Activated T-helper 2 cell treated with anti-CD3 and anti-CD28 coated beads, Interferon-gamma antibody, Interleukin-2, Interleukin-4, amounts not matched to agents 10 μg/mL and 5 μg/mL and 100 μg/mL, durations not matched to agents 14 hours and 24 hours and 36 hours (primary cell): Measurements from ENCODE around the gene FAM193A. TPM values are rescaled to one million over a fixed set of nuclear protein-coding genes. Genes with fewer than 3 reads are reported as not detected.

Experiments used
- DNase-seq: peaks from one replicate; pipeline ENCODE4 v3.0.0; 2021; ENCODE audit warnings: low spot score
- H3K27ac Mint-ChIP-seq: one replicate; pipeline ENCODE4 v1.8.0; 2021; ENCODE audit warnings: mixed read lengths
- H3K27me3 Mint-ChIP-seq: one replicate; pipeline ENCODE4 v1.8.0; 2021; ENCODE audit warnings: low read depth, mixed read lengths
- H3K36me3 Mint-ChIP-seq: one replicate; pipeline ENCODE4 v1.8.0; 2021; ENCODE audit warnings: low read depth, mixed read lengths
- H3K4me1 Mint-ChIP-seq: one replicate; pipeline ENCODE4 v1.8.0; 2021; ENCODE audit warnings: low read depth, mixed read lengths
- H3K4me3 Mint-ChIP-seq: one replicate; pipeline ENCODE4 v1.8.0; 2021; ENCODE audit warnings: low read depth, mild to moderate bottlenecking, moderate library complexity, mixed read lengths
- H3K9me3 Mint-ChIP-seq: one replicate; pipeline ENCODE4 v1.8.0; 2021; ENCODE audit warnings: mixed read lengths
- intact Hi-C: fragments of 100-400 bp; cut with micrococcal nuclease; formaldehyde crosslinking; loops from one replicate; pipeline ENCODE4 v1.15.1; 2023
- total RNA-seq: library from RNA; stranded (reverse); gene quantifications from 2 replicates; pipeline ENCODE4 v1.2.3, GENCODE V29; 2022

The FAM193A gene
- total RNA-seq, 1 donor from 2014 or later = 31.2 TPM

DNA sequence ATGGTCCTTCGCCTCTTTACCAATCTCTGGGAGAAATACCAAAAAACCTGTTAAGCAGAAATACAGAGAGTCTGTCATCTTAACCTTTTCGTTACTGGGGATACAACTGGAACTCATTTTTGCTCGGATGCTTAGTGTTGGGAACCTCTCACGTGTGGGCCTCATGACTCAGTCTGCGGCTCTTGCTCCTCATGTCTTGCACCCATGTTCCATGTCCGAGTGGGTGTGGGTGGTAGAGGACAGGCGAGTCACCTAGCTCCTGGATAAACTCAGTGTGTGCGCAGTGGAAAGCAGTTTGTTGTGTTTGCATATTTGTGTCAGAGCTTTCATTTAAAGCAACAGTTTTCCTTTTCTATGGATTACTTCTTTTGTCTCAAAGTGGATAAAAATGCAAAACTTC, 149.1 kb downstream of the FAM193A start:
- Mint-ChIP-seq H3K9me3 (peaks cover 5% of the 10 kb centered on the region), H3K4me3 (no peak overlapping the region), H3K27ac (no peak overlapping the region), H3K27me3 (no peaks in the 10 kb centered on the region), H3K4me1 (peaks cover 19% of the 10 kb centered on the region), H3K36me3 (peaks cover 64% of the 10 kb centered on the region)
- intact Hi-C loops = no loop called here
- no peak for DNase-seq

DNA sequence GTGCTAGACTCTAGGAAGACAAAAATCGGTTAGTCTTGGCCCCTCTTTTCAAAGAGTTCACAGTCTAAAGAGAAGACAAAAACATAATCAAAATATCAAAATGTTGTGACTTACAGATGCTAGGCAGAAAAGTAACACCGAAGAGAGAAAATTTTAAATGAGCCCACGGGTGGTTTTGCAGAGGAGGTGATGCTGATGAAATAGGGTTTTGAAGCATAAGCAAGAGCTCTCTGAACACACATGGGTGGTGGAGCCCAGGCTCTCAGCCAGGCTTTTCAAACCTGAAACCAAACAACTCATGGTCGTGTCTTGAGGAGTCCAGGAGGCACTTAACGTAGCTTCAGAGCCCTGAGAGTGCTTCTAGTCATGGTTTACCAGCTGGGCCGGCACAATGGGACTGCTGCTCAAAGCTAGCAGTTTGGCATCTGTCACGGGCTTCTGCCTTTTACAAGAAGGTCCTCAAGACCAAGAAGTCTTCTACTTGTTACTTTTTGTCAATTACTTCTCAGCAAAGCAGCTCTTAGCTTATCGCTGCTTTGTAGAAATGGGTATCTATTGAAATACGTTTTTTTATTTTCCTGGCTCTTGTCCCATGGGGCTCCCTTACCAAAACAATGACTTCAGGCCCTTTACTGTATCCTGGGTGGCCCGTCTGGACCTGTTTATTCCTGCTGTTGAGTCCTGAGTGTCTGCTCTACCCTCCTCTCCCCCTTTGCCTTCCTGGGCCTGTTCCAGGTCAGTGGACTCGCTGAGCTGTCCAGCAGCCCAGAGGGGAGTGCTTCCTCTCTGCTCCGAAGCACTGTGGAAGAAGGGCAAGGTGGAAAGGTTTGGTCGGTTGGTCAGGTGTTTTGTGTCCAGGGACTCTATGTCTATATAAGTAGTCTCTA, 150.2 kb downstream of the FAM193A start:
- no peak overlapping the region for H3K4me3 Mint-ChIP-seq
- H3K36me3 Mint-ChIP-seq = peaks cover 61% of the 10 kb centered on the region
- peak overlapping the region; percentile 13 for H3K27ac Mint-ChIP-seq
- H3K27me3 Mint-ChIP-seq = no peaks in the 10 kb centered on the region
- intact Hi-C loops = no loop called here
- DNase-seq = no peak
- no peaks in the 10 kb centered on the region for H3K9me3 Mint-ChIP-seq
- peaks cover 19% of the 10 kb centered on the region for H3K4me1 Mint-ChIP-seq

DNA sequence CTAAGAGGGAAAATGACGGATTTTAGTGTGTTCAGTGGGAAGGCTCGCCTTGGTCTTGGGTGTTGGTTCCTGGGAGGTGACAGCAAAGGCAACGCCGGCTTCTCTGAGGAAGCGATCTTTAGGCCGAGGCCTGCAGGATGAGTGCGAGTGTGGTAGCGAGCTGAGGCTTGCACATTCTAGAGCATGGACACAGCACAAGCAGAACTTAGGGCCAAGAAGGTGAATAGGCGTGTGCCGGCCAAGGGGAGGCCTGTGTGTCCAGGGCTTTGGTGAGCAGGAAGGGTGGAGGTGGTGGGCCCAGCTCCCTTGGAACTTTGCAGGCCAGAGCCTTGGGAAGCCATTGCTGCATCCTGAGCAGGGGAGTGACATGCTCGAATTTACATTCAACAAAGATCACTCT, 151.8 kb downstream of the FAM193A start:
- no peak overlapping the region for H3K27ac Mint-ChIP-seq
- H3K4me1 Mint-ChIP-seq = peaks cover 27% of the 10 kb centered on the region
- no peak overlapping the region for H3K4me3 Mint-ChIP-seq
- no peaks in the 10 kb centered on the region for H3K9me3 Mint-ChIP-seq
- no peak for DNase-seq
- H3K36me3 Mint-ChIP-seq = peaks cover 60% of the 10 kb centered on the region
- H3K27me3 Mint-ChIP-seq = no peaks in the 10 kb centered on the region
- intact Hi-C loops = no loop called here

DNA sequence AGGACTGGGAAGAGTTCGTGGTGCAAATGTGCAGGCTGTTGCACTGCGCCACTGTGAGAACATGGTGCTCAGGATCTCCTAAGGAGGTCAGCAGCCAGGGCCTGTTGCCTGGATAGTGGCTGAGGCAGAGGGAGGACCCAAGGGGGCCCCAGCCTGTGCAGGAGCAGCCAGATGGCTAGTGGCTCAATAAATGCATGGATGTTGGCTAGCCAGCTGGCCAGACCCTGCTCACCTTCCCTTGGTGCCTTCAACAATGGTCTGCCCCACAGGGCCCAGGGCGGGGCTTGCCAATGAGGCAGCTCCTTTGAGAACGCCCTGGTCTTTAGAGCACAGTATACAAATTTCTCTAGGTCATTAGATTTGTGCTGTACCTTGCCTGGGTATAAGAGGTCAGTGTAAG, 152.2 kb downstream of the FAM193A start:
- no peak overlapping the region for H3K4me3 Mint-ChIP-seq
- H3K4me1 Mint-ChIP-seq = peaks cover 27% of the 10 kb centered on the region
- no peak overlapping the region for H3K27ac Mint-ChIP-seq
- intact Hi-C loops = no loop called here
- no peaks in the 10 kb centered on the region for H3K9me3 Mint-ChIP-seq
- no peak for DNase-seq
- H3K27me3 Mint-ChIP-seq = no peaks in the 10 kb centered on the region
- H3K36me3 Mint-ChIP-seq = peaks cover 60% of the 10 kb centered on the region

DNA sequence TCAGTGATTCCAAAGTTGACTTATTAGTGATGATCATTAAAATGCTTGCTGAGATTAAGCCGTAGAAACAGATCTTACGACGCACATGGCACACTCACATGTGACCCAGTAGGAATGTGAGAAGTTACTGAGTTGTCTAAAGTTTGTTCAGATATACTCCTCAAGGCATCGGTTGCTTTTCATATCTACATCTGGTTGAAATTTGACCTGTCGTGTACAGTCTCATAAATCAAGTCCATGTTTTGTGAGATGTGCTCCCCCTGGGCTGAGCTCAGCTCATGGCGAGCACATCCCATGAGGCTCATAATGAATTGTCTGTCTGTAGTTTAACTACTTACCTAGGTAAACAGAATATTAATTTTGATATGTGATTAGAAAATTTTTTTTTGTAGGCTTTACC, 152.7 kb downstream of the FAM193A start:
- H3K4me3 Mint-ChIP-seq = no peak overlapping the region
- peaks cover 59% of the 10 kb centered on the region for H3K36me3 Mint-ChIP-seq
- H3K4me1 Mint-ChIP-seq = peaks cover 27% of the 10 kb centered on the region
- DNase-seq = no peak
- no peak overlapping the region for H3K27ac Mint-ChIP-seq
- H3K27me3 Mint-ChIP-seq = no peaks in the 10 kb centered on the region
- intact Hi-C loops = no loop called here
- H3K9me3 Mint-ChIP-seq = no peaks in the 10 kb centered on the region

DNA sequence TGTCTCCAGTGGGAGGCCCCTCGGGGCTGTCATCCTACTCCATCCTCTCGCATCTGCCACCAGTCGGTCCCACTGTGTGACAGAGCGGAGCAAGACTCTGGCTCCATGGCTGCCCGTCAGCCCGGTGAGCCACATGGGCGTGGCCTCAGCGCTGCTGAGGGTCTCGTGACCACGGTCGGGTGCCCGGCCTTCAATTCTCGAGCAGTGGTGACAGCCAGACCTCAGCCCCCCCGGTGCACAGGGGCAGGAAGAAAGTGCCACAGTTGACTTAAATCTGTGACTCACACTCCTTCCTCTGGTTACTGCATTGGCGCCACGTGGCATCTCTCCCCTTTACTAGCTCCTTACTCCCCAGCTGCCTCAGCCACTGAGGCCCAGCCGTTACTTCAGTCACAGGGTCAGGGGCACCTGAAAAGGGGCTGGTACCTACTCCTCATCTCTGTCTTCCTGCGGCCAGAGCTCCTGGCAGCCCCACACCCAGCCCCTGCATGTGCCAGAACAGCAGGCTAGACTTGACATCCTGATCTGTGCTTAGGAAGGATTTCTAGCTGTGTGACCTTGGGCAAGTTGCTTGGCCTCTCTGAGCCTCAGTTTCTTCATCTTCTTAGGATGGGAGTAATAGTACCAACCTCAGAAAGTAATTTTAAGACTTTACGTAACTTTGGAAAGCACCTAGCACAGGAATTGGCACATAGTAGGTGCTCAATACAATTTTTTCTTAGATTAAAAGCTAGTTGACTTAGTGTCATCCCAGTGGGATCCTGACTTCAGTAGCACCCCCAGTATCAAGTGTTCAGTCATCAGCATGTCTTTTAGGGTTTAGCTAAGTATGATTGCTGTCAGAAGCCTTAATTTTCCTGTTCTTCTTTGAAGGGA, 153.6 kb downstream of the FAM193A start:
- no peak for DNase-seq
- Mint-ChIP-seq H3K27ac (peak overlapping the region; percentile 73), H3K4me3 (no peak overlapping the region), H3K27me3 (no peaks in the 10 kb centered on the region), H3K36me3 (peaks cover 59% of the 10 kb centered on the region), H3K4me1 (peaks cover 27% of the 10 kb centered on the region), H3K9me3 (no peaks in the 10 kb centered on the region)
- intact Hi-C loops = no loop called here

DNA sequence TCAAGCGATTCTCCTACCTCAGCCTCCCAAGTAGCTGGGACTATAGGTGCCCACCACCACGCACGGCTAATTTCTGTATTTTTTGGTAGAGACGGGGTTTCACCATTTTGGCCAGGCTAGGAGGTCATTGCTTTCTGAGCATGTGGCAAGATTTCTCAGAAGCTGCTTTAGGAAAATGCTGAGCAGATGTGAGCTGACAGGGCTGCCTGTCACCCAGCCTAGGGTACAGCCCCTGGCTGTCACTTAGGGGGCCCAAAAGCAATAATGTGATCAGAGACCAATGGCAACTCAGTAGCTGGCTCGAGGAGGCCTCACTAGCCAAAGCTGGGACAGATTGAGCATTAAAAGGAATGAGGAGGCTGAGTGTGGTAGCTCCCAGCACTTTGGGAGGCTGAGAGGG, 154.9 kb downstream of the FAM193A start:
- intact Hi-C loops = no loop called here
- Mint-ChIP-seq H3K27me3 (no peaks in the 10 kb centered on the region), H3K4me3 (no peak overlapping the region), H3K36me3 (peaks cover 60% of the 10 kb centered on the region), H3K4me1 (peaks cover 19% of the 10 kb centered on the region), H3K27ac (peak overlapping the region; percentile 56), H3K9me3 (no peaks in the 10 kb centered on the region)
- DNase-seq = no peak

DNA sequence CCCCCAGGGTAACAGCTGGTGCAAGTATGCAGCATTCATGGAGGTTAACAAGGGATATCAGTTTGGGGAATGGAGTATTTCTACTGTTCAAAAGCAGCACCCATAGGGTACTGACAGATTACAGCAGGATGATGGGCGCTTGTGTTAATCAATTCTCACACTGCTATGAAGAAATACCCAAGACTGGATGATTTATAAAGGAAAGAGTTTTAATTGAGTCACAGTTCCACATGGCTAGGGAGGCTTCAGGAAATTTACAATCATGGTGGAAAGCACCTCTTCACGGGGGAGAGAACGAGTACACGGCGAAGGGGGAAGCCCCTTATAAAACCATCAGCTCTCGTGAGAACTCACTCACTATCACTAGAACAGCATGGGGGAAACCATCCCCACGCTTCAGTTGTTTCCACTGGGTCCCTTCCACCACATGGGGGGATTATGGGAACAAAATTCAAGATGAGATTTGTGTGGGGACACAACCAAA, 155.5 kb downstream of the FAM193A start:
- H3K27me3 Mint-ChIP-seq = no peaks in the 10 kb centered on the region
- H3K36me3 Mint-ChIP-seq = peaks cover 67% of the 10 kb centered on the region
- peak overlapping the region; percentile 56 for H3K27ac Mint-ChIP-seq
- peaks cover 19% of the 10 kb centered on the region for H3K4me1 Mint-ChIP-seq
- no peak for DNase-seq
- H3K4me3 Mint-ChIP-seq = no peak overlapping the region
- intact Hi-C loops = no loop called here
- no peaks in the 10 kb centered on the region for H3K9me3 Mint-ChIP-seq

DNA sequence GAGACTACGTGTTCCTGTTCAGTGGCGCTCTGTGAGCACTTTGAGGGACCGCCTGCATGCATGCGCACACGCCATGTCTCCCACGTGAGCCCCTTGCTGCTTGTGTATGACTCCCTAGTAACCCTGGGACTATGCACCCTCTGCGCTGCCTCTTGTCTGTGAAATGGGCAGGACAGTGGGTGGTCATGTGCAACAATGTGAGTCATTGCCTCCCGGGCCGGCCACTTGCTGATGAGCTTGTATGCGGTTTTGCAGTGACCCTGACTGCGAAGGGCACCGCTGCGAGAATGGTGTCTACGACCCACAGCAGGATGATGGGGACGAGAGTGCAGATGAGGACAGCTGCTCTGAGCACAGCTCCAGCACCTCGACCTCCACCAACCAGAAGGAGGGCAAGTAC, 158.2 kb downstream of the FAM193A start:
- Mint-ChIP-seq H3K9me3 (no peaks in the 10 kb centered on the region), H3K27ac (no peak overlapping the region), H3K4me1 (peaks cover 21% of the 10 kb centered on the region), H3K4me3 (no peak overlapping the region), H3K36me3 (peaks cover 71% of the 10 kb centered on the region), H3K27me3 (no peaks in the 10 kb centered on the region)
- no peak for DNase-seq
- intact Hi-C loops = no loop called here

DNA sequence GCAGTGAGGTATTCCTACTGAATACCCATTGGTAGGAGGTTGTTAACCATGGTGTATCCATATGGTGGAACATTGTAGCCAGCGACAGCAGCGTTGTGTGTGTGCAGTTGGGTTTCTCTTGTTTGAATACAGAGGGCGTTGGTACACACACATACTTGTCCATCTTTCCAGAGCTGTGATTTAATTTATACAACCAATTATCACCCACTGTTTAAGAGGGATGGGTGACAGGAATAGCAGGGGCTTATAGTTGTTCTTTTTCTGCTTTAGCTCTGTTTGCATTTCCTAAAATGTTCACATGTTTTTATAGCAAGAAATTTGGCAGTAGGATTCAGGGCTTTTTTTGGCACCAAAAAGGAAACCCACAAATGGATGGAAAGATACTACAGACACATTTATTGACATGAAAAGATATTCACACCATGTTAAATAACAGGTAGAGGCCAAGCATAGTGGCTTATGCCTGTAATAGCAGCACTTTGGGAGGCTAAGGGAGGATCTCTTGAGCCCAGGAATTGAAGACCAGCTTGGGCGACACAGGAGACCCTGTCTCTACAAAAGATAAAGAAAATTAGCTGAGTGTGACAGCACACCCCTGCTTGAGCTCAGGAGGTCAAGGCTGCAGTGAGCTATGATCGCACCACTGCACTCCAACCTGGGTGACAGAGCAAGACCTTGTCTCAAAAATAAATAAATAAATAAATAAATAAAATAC, 159.1 kb downstream of the FAM193A start:
- H3K4me3 Mint-ChIP-seq = no peak overlapping the region
- H3K4me1 Mint-ChIP-seq = peaks cover 15% of the 10 kb centered on the region
- DNase-seq = no peak
- no peaks in the 10 kb centered on the region for H3K27me3 Mint-ChIP-seq
- no peaks in the 10 kb centered on the region for H3K9me3 Mint-ChIP-seq
- H3K36me3 Mint-ChIP-seq = peaks cover 72% of the 10 kb centered on the region
- intact Hi-C loops = no loop called here
- no peak overlapping the region for H3K27ac Mint-ChIP-seq

DNA sequence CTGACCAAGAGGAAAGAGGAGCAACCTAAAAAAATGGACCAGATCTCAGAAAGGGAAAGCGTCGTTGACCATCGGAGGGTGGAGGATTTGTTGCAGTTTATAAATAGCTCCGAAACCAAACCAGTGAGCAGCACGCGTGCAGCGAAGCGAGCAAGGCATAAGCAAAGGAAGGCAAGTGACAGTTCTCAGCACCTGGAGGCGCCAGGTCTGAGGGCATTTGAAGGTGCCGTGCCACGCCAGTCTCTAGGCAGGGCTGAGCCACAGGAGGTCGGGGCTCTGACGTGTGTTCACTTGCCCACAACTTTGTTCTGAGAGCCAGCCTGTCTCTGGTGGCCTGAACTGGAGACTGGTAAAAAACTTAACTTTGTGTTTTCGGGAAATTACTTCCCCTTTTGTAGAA, 160.0 kb downstream of the FAM193A start:
- no peak for DNase-seq
- Mint-ChIP-seq H3K9me3 (no peaks in the 10 kb centered on the region), H3K27ac (no peak overlapping the region), H3K4me3 (no peak overlapping the region), H3K36me3 (peaks cover 73% of the 10 kb centered on the region), H3K4me1 (peaks cover 13% of the 10 kb centered on the region), H3K27me3 (no peaks in the 10 kb centered on the region)
- intact Hi-C loops = no loop called here

DNA sequence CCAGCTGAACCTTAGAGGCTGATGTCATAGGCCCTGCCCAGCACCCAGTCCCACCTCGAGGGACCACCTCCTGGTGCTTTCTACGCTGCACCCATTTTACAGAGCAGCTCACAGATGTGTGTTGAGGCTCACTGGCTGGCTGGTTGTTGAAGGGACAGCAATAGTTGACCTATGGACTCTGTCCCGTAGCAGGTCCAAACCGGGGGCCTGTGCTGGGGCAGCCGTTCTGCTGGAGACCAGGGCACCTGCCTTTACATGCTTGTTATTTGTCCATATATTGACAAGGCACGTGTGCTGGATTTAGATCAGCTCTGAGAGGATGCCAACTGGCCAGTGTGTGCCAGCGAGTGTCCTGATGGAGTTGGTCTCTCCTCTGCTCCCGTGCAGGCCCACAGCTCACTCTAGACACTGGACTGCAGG, 161.6 kb downstream of the FAM193A start:
- peaks cover 73% of the 10 kb centered on the region for H3K36me3 Mint-ChIP-seq
- H3K9me3 Mint-ChIP-seq = no peaks in the 10 kb centered on the region
- no peak for DNase-seq
- intact Hi-C loops = no loop called here
- H3K4me1 Mint-ChIP-seq = peaks cover 3% of the 10 kb centered on the region
- H3K4me3 Mint-ChIP-seq = no peak overlapping the region
- peak overlapping the region; percentile 38 for H3K27ac Mint-ChIP-seq
- no peaks in the 10 kb centered on the region for H3K27me3 Mint-ChIP-seq
